Neural crest cell (in vitro differentiated cells): ENCODE data around the gene SOCS3. TPM values are rescaled to one million over a fixed set of nuclear protein-coding genes. Genes with fewer than 3 reads are reported as not detected.
"Not testable (repeated sequence)": the region's sequence is repeated elsewhere in the genome, so short reads cannot be mapped to it uniquely, and the experiment has no call there.

ENCODE experiments used
- DNase-seq: peaks from one replicate; pipeline ENCODE4 v3.0.0; 2021; ENCODE audit warnings: low read depth, mixed read lengths, low spot score
- H3K27ac Mint-ChIP-seq: one replicate; pipeline ENCODE4 v1.8.0; 2021; ENCODE audit warnings: mild to moderate bottlenecking, mixed read lengths; ENCODE audit not compliant: unreplicated experiment
- H3K27me3 Mint-ChIP-seq: 2 replicates; pipeline ENCODE4 v1.8.0; 2021; ENCODE audit warnings: low read depth, mild to moderate bottlenecking, mixed read lengths
- H3K36me3 Mint-ChIP-seq: 2 replicates; pipeline ENCODE4 v1.8.0; 2021; ENCODE audit warnings: low read depth, mild to moderate bottlenecking, mixed read lengths
- H3K4me1 Mint-ChIP-seq: 2 replicates; pipeline ENCODE4 v1.8.0; 2021; ENCODE audit warnings: mixed read lengths
- H3K4me3 Mint-ChIP-seq: one replicate; pipeline ENCODE4 v1.8.0; 2021; ENCODE audit warnings: mild to moderate bottlenecking, mixed read lengths
- H3K9me3 Mint-ChIP-seq: 2 replicates; pipeline ENCODE4 v1.8.0; 2021; ENCODE audit warnings: mixed read lengths
- CTCF ChIP-seq: fragments of 200-600 bp; sonication (generic); conservative IDR thresholded peaks from 2 replicates; pipeline ENCODE4 v1.5.0; 2021; ENCODE audit warnings: antibody characterized with exemption, mild to moderate bottlenecking
- total RNA-seq: library from RNA; stranded (reverse); gene quantifications from 2 replicates; pipeline ENCODE4 v1.2.1, GENCODE V29; 2021

The SOCS3 gene
- total RNA-seq, 1 donor from 2014 or later, result 6.1 TPM

GRCh38 chr17:78338486-78339259 lies 21.2 kb downstream of the SOCS3 start:
- Mint-ChIP-seq H3K9me3 (no peaks in the 10 kb centered on the region), H3K4me1 (peaks cover 4% of the 10 kb centered on the region), H3K27ac (no peak overlapping the region), H3K27me3 (peaks cover 21% of the 10 kb centered on the region), H3K4me3 (no peak overlapping the region), H3K36me3 (no peaks in the 10 kb centered on the region)
- no peak for TF ChIP-seq CTCF
- no peak for DNase-seq

- no peak for DNase-seq
- no peak for TF ChIP-seq CTCF
- H3K9me3 Mint-ChIP-seq, result no peaks in the 10 kb centered on the region
- H3K27me3 Mint-ChIP-seq, result peaks cover 14% of the 10 kb centered on the region
- peaks cover 9% of the 10 kb centered on the region for H3K4me1 Mint-ChIP-seq
- H3K4me3 Mint-ChIP-seq, result no peak overlapping the region
- no peak overlapping the region for H3K27ac Mint-ChIP-seq
- H3K36me3 Mint-ChIP-seq, result no peaks in the 10 kb centered on the region
These were observed 22.4 kb downstream of the SOCS3 start for GRCh38 chr17:78337244-78338109.

GRCh38 chr17:78335209-78335608 lies 24.7 kb downstream of the SOCS3 start:
- Mint-ChIP-seq H3K27me3 (peaks cover 6% of the 10 kb centered on the region), H3K9me3 (no peaks in the 10 kb centered on the region), H3K27ac (no peak overlapping the region), H3K36me3 (no peaks in the 10 kb centered on the region), H3K4me3 (no peak overlapping the region), H3K4me1 (peaks cover 6% of the 10 kb centered on the region)
- no peak for DNase-seq
- no peak for TF ChIP-seq CTCF

- no peak for TF ChIP-seq CTCF
- Mint-ChIP-seq H3K4me3 (no peak overlapping the region), H3K4me1 (peaks cover 6% of the 10 kb centered on the region), H3K27ac (peak overlapping the region; percentile 27), H3K36me3 (no peaks in the 10 kb centered on the region), H3K27me3 (peaks cover 2% of the 10 kb centered on the region), H3K9me3 (no peaks in the 10 kb centered on the region)
- no peak for DNase-seq
These were observed 26.9 kb downstream of the SOCS3 start for GRCh38 chr17:78332991-78333390.

GRCh38 chr17:78331355-78331754 lies 28.5 kb downstream of the SOCS3 start:
- not testable (repeated sequence) for H3K4me3 Mint-ChIP-seq, H3K9me3 Mint-ChIP-seq, H3K4me1 Mint-ChIP-seq, H3K27me3 Mint-ChIP-seq, H3K27ac Mint-ChIP-seq, DNase-seq, H3K36me3 Mint-ChIP-seq
